ENCODE measurements around the gene GREM2. TPM values are rescaled to one million over a fixed set of nuclear protein-coding genes. Genes with fewer than 3 reads are reported as not detected.

GREM2 gene
- polyA plus RNA-seq, 4 donors = 0.61 to 1.0 (median 0.75) TPM

DNA sequence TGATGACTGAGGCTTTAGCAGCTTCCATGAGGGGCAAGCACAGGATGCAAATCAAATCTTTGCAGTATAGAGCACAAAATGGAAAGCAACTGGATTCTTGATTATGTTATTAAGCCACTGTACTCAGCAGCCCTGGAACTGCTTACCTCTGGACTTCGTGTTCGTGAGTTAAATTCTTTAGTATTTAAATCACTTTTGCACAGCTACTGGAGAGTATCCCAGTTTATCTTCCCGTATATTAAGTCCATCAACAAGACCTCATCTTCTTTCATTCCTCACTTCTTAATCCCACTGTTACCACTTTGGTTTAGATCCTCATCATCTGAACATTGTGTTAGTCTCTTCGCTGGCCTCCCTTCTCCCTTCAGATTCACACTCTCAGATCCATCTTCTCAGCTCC is 108.9 kb downstream of the GREM2 start:
- DNase-seq (ENCODE audit: low read depth in 4 of 4, low spot score in 2 of 4) = no peak

DNA sequence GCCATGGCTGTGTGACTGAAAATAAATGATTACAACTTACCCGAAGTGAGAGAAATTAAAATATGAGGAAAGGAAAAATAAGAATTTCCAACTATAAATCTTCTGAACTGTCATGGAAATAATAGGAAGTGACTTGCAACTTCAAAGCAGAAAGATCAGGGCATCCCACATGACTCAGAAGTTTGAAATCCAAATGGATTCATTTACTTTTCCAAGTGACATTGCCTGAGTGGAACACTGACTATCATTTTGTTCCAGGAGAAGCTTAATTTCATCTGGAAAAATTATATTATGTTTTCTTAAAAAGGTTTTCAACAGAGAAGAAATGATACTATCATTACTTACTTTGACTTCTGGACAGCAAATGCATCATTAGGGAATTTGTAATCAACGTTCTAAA is 110.8 kb downstream of the GREM2 start:
- no peak for DNase-seq (ENCODE audit: low read depth in 4 of 4, low spot score in 2 of 4)

DNA sequence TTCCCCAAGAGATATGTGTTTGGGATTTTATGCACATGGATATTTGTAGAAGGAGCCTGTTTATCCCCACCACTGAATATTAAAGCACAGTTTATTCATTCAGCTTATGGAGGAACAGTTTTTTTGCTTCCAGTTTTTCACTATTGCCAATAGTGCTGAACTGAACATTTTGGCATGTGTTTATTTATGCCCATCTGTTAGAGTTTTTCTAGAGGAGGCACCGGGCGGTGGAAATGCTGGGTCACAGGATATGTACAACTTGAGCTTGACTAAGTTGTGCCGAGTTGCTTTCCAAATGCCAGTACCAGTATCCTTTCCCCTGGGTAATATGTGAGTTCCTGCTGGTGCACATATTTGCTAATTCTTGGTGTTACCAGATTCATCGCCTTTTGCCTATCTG is 111.3 kb downstream of the GREM2 start:
- DNase-seq (ENCODE audit: low read depth in 4 of 4, low spot score in 2 of 4) = no peak

DNA sequence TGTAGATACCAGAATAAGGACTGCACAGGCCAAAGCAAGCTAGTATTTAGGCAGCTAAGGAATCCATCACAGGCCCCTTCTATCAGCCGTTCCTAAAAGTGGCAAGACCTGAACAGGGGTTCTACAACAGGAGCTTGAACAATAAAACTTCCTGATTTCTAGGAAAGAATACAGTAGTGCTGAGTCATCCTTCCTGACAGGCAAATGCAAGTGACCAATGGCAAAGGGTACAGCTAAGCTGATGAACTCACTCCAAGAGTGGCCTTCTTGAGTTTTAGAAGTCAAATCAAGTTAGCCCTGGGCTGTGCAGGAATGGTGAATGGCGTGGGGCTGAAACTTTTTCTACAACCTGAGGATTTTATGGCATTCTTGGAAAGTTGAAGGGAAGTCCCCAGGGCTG is 112.9 kb downstream of the GREM2 start:
- no peak for DNase-seq (ENCODE audit: low read depth in 4 of 4, low spot score in 2 of 4)

DNA sequence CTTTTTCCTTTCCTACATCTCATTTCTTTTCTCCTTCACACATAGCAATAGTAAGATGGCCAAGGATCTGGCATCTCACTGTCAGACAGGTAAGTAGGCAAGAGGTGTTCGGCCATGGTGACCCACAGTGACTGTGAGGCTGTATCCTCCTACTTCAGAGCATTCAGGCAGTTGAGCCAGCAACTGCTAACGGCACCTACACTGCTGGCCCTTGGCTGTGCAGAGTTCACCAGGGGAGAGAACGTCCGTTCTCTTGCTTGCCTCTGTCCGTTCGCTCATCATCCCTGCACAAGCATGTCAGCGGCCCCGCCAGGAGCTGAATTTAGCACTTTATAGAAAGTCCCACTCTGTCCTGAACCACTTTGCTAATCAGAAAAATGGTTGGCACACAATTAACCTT is 113.6 kb downstream of the GREM2 start:
- no peak for DNase-seq (ENCODE audit: low read depth in 4 of 4, low spot score in 2 of 4)

DNA sequence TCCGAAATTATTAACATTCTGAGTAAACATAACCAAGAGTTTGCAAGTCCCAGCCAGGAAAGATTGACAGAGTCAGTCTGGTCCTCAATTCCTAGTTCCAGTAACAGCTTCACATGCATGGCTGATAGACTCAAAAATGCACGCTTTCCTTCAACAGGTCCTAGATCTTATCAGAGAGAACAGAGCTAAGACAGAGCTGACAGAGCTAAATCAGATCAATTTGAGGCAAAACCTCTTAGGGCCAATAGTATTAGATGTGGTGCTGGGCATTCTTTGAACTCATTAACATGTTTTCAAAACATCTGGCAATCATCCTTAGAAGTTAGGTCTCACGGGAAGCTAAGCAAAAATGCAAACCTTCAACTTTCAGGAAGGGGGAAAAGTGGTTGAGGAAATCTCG is 114.0 kb downstream of the GREM2 start:
- DNase-seq (ENCODE audit: low read depth in 4 of 4, low spot score in 2 of 4) = no peak

DNA sequence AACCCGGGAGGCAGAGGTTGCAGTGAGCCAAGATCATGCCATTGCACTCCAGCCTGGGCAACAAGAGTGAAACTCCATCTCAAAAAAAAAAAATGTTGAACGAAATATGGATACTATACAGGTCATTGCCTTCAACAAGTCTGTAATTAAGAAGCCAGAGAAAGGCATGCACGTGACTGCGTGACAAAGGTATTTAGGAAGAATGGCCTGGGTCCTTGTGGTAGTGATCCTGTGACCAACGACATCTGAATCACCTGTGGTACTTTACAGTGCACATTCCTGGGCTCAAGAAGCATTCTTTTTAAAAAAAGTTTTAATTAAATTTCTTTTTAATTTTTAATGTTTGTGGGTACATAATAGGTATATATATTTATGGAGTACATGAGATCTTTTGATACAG is 115.0 kb downstream of the GREM2 start:
- DNase-seq (ENCODE audit: low read depth in 4 of 4, low spot score in 2 of 4) = no peak

DNA sequence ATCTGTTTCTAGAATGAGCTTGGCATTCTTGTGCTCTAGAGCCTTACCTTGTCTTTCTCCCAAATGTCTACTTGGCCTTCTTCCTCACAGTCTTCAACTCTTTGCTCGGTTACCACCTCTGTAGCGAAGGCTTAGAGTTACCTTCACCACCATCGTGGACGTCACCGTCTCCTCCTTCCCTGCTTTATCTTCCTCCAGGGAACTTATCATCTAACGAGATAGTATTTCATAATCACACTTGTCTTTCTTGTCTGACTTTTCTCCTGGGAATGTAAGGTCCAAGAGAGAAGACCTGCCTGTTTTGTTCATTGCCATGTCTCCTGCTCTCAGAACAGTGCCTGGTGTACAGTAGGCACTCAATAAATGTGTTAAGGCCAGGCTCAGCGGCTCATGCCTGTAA is 115.6 kb downstream of the GREM2 start:
- no peak for DNase-seq (ENCODE audit: low read depth in 4 of 4, low spot score in 2 of 4)

DNA sequence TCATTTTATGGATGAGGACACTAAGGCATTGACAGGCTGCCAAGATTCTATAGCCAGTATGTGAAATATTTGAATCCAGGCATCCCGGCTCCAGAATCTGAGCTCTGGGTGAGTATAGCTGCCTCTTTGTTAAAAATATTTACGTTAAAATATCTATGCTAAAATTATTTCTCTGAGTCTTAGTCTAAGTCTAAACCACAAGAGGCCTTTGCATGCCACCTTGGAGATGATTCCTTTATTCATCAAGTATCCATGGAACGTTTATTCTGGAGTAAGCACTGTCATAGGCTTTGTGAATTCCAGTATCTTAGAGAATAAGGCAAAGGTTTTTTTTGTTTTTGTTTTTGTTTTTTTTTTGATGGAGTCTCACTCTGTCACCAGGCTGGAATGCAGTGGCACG is 116.4 kb downstream of the GREM2 start:
- DNase-seq (ENCODE audit: low read depth in 4 of 4, low spot score in 2 of 4) = no peak

DNA sequence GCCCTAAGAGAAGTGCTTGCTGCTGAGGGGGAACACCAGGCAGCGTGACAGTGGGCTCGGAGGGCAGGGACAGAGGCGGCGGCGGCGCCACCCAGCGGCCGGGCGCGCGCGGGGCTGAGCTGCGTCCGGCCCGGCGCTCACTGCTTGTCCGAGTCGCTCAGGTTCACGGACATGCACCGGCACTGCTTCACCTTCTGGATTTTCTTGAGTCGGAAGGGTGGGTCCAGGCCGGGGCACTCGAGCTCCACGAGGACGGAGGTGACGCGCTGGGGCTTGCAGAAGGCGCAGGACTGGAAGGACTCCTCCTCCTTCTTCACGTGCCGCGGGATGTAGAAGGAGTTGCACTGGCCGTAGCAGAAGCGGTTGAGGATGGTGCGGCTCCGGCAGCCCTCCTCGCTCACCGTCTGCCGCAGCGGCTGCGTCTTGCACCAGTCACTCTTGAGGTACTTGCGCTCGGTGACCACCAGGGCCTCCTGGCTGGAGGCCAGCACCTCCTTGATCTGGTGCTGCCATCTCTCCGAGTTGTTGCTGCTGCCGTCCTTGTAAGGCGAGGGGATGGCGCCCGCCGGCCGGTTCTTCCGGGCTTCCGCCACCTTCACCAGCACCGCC is 119.0 kb downstream of the GREM2 start:
- no peak for DNase-seq (ENCODE audit: low read depth in 4 of 4, low spot score in 2 of 4)

DNA sequence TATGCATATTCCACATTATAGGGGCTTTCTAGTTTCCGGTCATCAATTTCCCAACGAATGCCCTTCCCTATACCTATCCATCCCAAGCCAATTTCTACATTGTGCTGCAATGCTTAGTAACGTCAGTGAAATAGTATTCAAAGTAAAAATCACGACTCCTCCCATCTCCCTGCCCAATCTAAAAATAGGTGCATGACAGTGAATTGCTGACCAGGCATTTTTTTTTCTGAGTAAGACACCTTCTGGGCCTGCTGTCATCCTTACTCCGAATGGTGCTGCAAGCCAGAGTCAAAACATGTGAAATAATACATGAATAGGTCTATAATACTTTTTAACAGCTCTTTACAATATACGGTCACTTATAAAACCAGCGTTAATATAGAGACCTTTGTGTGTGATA is 120.2 kb downstream of the GREM2 start:
- DNase-seq (ENCODE audit: low read depth in 4 of 4, low spot score in 2 of 4) = no peak

DNA sequence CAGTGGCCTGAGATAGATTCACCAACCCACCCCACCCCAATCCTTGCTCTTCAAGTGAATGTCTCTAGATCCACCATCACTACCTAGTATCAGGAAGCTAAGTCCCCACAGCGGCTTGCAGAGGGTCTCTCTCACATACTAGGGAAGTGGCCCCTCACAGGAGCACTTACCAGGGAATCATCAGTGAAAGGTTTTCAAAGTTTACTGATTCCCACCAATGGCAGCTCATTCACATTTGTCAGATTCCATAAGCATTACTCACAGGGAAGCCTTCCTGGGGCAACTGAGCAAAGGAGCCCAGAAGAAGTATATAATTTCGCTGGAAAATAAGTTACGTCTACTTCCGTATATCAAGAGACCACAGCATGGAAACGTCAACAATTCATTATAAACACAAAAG is 120.8 kb downstream of the GREM2 start:
- no peak for DNase-seq (ENCODE audit: low read depth in 4 of 4, low spot score in 2 of 4)

DNA sequence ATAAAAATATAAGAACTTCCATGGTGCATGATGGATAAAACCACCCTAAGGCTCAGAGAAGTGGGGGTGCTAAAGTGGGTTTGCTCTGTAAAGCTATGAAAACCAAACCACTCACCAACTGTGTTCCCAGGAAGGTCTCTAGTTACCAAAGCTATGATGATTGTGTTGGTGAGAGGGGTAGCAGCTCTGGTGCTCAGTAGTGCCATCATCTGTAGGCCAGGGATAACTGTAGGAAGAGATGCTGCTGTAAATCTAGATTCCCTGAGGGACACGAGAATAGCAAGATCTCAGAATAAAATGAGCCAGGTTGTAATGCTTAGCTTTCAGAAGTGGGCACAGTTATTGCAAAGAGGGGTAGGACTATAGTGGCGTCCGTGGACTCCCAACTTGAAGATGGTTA is 124.5 kb downstream of the GREM2 start:
- no peak for DNase-seq (ENCODE audit: low read depth in 4 of 4, low spot score in 2 of 4)

DNA sequence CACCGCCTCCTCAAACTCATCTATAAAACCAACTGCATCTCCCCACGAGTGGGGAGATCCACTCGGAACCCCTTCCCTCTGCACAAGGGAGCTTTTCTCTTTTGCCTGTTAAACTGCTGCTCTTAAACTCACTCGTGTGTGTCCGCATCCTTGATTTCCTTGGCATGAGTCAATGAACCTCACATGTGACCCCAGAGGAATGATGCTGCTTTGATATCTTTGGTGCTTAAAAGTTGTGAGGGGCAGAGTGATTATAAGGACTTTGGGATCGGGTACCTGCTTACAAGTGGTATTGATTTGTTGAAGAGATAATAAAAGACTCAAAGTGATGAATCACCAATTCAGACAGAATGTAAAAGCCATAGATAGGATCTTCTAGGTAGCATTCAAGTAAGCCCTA is 125.3 kb downstream of the GREM2 start:
- no peak for DNase-seq (ENCODE audit: low read depth in 4 of 4, low spot score in 2 of 4)

DNA sequence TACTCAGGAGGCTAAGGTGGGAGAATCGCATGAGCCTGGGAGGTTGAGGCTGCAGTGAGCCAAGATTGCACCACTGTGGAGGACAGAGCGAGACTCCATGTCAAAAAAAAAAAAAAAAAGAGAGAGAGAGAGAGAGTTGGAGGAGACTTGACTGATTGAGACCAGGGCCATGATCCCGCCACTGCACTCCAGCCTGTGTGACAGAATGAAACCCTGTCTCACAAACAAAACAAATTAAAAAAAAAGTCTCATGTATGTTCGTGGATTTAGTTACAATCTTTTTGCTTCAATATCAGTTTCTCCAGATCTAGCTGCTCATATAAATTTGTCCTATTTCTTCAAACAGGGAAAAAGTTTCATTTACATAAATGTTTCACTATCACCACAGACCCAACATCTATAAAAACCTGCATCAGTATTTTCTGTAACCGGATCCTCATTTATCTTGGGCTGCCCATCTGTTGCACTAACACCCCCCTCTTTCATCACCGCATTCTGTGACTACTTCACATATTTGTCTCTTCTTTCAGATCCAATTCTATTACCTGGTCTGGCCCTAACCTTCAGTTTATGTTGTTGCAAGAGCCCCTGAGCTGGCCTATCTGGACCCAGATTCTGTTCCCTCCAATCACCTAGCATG is 127.0 kb downstream of the GREM2 start:
- no peak for DNase-seq (ENCODE audit: low read depth in 4 of 4, low spot score in 2 of 4)

DNA sequence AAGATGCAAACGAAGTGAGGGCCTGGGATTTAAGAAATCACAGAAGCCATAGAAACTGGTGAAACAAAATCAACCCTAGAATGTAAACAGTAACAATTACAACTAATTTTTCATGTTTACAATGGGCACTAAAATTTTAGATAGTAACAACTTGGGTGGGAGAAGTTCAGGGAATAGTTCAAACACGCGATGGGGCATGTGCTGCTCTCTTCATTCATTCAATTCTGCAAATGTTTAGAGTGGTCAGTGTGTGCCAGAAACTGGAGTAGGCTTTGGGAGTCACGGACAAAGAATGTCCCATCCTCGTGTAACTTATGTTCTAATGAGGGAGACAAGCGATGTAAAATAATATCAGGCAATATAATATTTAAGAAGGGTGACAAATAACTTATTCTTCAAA is 133.4 kb downstream of the GREM2 start:
- no peak for DNase-seq (ENCODE audit: low read depth in 4 of 4, low spot score in 2 of 4)

DNA sequence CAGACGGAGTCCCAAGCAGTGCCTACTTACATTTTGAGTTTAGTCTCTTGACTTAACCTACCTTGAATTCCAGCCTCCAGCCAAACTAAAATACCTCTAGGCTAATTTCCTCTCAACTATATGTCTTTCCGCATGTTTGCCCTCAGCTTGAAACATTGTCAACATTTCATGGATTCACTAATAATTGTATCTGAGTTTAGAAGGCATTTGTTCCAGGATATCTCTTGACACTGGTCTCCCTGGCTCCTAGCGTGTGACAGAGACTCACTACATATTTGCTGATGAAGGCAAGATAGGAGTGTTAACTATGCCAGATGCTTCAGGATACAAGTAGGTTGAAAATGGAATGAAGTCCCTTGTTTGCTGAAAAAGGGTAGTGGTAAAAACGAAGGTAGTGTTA is 136.1 kb downstream of the GREM2 start:
- no peak for DNase-seq (ENCODE audit: low read depth in 4 of 4, low spot score in 2 of 4)

DNA sequence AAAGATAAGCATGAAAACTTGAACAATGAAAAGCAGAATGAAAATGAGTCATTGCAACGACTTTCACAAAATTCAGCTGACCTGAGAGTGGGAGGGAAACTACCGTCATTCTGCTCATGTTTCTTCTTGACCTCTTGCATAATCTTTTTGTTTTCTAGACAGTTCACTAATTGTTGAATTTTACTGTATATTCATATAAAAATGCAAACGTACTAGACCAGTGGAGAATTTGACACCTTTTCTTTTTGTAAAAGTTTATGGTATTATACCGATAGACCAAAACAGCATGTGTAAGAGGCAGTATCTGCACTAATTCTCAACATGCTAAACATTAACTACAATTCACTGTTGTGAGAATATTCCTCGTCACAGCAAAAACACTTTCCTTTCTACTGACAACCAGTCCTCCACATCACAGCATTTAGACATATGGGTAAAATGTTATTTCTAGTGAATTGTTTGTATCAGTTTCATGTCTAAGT is 137.8 kb downstream of the GREM2 start:
- DNase-seq (ENCODE audit: low read depth in 4 of 4, low spot score in 2 of 4) = no peak

DNA sequence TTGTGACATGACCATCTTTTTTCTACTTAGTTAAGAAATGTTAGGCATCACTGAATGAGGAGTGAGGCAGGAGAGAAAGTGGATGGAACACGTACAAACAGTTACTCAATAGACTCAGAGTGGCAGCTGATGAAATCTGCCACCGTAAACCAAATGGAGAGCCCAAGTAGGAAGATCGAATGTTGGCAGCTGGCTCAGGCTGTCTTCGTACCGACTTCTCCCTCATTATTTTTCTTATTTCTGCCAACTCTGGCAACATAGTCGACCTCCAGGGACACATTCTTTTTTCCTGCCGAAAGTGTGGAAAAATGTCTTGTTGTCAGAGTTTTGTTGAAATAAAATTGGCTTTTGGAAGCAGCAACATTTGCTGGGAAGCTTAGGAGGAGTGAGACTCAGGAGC is 143.3 kb downstream of the GREM2 start:
- DNase-seq (ENCODE audit: low read depth in 4 of 4, low spot score in 2 of 4) = no peak

DNA sequence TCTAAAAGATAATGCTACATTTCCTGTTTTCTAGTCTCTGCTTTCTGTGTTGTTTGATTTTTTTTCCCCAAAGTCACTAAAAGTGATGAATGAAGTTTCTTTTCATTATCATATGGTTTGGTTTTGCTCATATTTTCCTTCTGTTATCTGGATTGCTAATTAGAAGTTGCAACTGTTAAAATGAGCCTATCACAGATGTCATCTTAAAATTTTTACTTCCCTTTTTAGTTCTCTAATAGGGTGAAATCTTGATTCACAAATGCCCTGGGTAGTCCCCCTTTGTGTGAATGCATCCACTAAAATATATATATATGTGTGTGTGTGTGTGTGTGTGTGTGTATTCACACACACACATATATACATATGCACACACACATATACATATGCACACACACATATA is 144.1 kb downstream of the GREM2 start:
- no peak for DNase-seq (ENCODE audit: low read depth in 4 of 4, low spot score in 2 of 4)

DNA sequence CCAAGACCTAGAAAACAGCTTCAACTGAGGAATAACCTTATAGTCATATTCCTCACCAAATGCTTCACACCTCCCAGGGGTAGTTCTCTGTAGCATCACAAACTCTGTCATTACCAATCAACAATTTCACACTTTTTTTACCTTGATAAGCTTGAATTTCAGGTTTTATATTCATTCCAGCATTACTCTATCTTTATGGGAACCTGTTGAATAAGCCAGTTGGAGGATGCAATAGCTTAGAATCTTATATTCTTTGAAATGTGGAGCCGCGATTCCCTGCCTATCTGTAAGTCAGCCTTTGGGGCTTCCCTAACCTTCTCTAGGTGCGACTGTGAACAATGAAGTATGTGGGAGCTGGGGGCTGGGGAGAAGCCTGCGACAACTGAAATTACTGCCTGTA is 145.4 kb downstream of the GREM2 start:
- DNase-seq (ENCODE audit: low read depth in 4 of 4, low spot score in 2 of 4) = no peak

DNA sequence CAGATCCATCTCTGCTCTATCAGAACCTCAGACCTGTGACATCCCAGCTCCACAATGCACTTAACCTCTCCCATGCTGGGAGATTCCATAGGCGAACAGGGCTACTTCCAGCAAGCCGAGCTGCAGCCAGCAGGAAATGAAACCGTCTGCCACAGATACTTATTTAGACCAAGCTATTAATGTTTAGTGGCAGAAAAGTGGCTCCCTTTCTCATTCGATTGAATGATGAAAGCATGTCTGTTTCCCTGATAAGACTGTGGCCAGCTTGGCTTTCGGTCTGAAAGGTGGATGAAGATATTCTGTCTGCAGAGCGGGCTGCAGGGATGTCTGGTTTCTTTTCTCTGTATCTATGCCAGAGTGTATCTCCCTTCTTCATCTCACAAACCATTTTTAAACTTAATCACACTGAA is 146.4 kb downstream of the GREM2 start:
- no peak for DNase-seq (ENCODE audit: low read depth in 4 of 4, low spot score in 2 of 4)

DNA sequence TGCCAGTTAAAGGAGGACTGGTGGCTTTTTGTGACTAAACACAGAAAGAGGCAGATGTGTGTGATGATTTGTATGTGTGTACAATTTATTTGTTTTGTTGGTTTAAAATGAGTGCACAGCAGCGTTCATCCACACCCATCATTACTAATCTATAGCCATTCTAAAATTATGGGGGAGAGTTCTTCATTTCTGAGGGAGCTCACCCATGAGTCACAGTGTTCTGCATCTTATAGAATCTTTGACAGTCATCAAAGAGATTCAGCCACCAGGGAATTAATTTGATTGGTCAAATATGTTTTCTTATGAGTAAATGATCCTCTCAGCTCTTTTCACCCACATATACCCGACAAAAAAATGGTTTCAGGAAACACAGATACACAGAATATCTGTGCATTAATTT is 147.9 kb downstream of the GREM2 start:
- DNase-seq (ENCODE audit: low read depth in 4 of 4, low spot score in 2 of 4) = no peak
